Measurements from ENCODE around the gene SIX3. TPM values are rescaled to one million over a fixed set of nuclear protein-coding genes. Genes with fewer than 3 reads are reported as not detected.
A peak's percentile ranks its signal among the peaks of the same experiment; 100 is the strongest.

SIX3 gene
- total RNA-seq, 2 donors from 2014 or later: not detected

GRCh38 chr2:44944952-44945612, 3.6 kb downstream of the SIX3 start:
- Mint-ChIP-seq H3K4me3 (no peak overlapping the region), H3K27ac (no peak overlapping the region), H3K4me1 (peaks cover 15% of the 10 kb centered on the region), H3K36me3 (ENCODE audit: low read depth) (no peaks in the 10 kb centered on the region), H3K27me3 (peaks cover 72% of the 10 kb centered on the region), H3K9me3 (no peaks in the 10 kb centered on the region)
- ATAC-seq (replicated peaks): no peak

GRCh38 chr2:44945676-44946371, 4.3 kb downstream of the SIX3 start:
- Mint-ChIP-seq H3K27me3 (peaks cover 74% of the 10 kb centered on the region), H3K4me3 (no peak overlapping the region), H3K9me3 (no peaks in the 10 kb centered on the region), H3K27ac (no peak overlapping the region), H3K4me1 (peaks cover 15% of the 10 kb centered on the region), H3K36me3 (ENCODE audit: low read depth) (no peaks in the 10 kb centered on the region)
- no peak for ATAC-seq (replicated peaks)

- Mint-ChIP-seq H3K4me3 (no peak overlapping the region), H3K27ac (no peak overlapping the region), H3K36me3 (ENCODE audit: low read depth) (no peaks in the 10 kb centered on the region), H3K9me3 (no peaks in the 10 kb centered on the region), H3K27me3 (peaks cover 74% of the 10 kb centered on the region), H3K4me1 (peaks cover 14% of the 10 kb centered on the region)
- ATAC-seq (replicated peaks): no peak
Measured at GRCh38 chr2:44946372-44947027, 5.0 kb downstream of the SIX3 start.

DNA sequence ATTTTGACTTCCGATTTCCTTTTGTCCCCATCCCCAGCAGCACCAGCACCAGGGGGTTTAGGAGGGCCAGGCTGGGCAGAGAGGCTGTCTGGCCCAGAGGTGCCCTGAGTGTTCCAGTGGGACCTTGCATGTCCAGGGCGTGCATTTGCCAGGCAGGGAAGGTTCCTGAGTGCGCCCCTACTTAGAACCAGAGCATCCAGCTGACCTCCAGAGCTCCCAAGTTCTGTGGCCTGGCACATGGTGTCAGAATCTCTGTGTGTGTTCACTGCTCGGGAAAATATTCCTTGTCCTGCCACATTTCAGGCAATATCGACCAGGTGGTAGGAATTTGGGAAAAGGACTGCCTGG, 5.5 kb downstream of the SIX3 start:
- no peak for ATAC-seq (replicated peaks)
- H3K27ac Mint-ChIP-seq: no peak overlapping the region
- H3K27me3 Mint-ChIP-seq: peaks cover 72% of the 10 kb centered on the region
- no peaks in the 10 kb centered on the region for H3K9me3 Mint-ChIP-seq
- no peaks in the 10 kb centered on the region for H3K36me3 Mint-ChIP-seq (ENCODE audit: low read depth)
- H3K4me3 Mint-ChIP-seq: no peak overlapping the region
- peaks cover 10% of the 10 kb centered on the region for H3K4me1 Mint-ChIP-seq

DNA sequence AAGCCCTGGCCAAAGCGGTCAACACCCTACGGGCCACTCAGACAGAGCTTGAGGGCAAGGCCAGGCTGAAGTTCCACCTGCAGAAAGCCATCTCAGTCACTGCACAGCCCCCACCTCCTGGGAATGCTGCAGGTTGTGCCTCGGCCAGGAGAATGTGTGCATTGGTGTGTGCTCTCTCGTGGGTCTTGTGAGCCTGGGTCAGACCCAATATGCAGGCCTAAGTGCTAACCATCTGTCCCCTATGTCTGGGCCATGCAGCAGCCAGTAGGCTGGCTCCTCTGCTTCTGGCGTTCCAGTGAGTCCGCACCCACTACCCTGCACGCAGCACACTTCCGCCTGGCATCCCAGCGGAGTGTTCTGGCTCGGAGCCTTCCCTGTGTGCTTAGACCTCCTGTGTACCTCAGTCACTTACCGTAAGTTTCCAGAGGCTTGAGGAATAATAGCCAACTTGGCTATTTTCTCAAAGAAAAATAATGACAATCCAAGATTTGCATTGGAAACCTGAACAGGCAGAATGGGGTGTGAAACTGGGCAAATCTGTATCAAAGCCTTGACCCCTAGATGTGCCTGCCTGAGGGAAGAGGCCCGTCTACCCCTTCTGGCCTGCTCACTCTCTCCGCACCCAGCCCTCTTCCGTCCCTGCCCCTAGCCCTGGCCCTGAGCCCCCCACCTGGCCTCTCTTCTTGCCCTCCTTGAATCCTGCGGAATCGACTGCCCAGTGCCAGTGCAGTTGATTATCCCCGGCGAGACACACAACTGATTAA, 7.2 kb downstream of the SIX3 start:
- no peak for ATAC-seq (replicated peaks)
- peaks cover 74% of the 10 kb centered on the region for H3K27me3 Mint-ChIP-seq
- no peaks in the 10 kb centered on the region for H3K9me3 Mint-ChIP-seq
- peaks cover 3% of the 10 kb centered on the region for H3K4me1 Mint-ChIP-seq
- no peak overlapping the region for H3K27ac Mint-ChIP-seq
- H3K36me3 Mint-ChIP-seq (ENCODE audit: low read depth): no peaks in the 10 kb centered on the region
- H3K4me3 Mint-ChIP-seq: no peak overlapping the region

DNA sequence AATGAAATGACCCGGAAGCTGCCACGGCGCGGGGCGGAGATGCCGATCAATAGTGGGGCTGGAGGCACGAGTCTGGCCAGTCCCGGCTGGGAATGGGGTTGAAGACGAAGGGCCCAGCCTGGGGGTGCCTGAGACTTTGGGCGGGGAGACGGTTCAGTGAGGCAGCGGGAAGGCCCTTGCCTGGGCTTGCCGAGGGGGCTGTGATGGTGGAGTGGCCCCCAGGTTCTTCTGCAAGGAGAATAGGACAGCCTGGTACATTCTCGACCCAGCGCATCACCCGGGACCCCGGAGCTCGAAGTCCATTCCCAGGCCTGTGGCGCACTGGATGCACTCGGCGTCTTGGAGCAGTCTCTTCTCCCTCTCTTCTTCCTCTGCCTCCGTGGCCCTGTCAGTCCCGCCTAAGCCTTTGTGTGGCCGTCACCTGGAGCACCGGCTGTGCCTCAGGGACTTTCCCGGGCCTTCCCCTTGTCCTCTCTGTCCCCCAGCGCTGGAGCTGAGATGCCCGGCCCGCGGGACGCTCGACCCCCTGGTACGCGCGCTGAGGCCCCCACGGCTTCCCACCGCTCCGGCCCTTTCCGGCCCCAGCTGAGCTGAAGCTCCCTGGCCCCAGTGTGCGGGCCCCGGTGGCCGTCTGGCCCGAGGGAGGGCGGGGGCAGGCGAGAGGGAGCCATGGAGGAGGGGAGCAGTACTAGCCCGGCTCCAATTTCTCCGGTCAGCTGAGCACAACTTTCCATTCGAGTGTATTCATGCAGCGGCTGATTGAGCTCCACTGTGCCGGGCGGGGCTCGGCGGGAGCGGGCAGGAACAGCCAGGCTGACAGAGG, 8.0 kb downstream of the SIX3 start:
- no peaks in the 10 kb centered on the region for H3K36me3 Mint-ChIP-seq (ENCODE audit: low read depth)
- no peak overlapping the region for H3K4me3 Mint-ChIP-seq
- peaks cover 3% of the 10 kb centered on the region for H3K4me1 Mint-ChIP-seq
- H3K27ac Mint-ChIP-seq: no peak overlapping the region
- peaks cover 77% of the 10 kb centered on the region for H3K27me3 Mint-ChIP-seq
- ATAC-seq (replicated peaks): no peak
- H3K9me3 Mint-ChIP-seq: no peaks in the 10 kb centered on the region

DNA sequence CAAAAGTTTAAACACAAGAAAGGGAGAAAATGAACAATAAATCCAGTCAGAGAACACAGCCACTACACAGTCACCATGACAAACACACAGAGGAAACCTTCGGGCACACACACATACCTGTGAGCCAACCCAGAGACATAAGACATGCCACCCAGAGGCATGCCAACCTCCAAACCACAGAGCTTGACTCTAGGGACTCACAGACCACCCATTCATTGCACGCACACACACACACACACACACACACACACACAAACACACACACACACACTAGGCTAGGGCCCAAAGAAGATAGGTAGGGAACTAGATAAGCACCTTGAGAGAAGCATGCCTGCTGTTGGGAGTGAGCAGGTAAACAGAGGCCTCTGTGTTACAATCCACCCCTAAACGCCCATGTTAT, 9.1 kb downstream of the SIX3 start:
- no peak overlapping the region for H3K27ac Mint-ChIP-seq
- no peaks in the 10 kb centered on the region for H3K9me3 Mint-ChIP-seq
- no peak for ATAC-seq (replicated peaks)
- peaks cover 74% of the 10 kb centered on the region for H3K27me3 Mint-ChIP-seq
- peaks cover 3% of the 10 kb centered on the region for H3K4me1 Mint-ChIP-seq
- no peak overlapping the region for H3K4me3 Mint-ChIP-seq
- H3K36me3 Mint-ChIP-seq (ENCODE audit: low read depth): no peaks in the 10 kb centered on the region

DNA sequence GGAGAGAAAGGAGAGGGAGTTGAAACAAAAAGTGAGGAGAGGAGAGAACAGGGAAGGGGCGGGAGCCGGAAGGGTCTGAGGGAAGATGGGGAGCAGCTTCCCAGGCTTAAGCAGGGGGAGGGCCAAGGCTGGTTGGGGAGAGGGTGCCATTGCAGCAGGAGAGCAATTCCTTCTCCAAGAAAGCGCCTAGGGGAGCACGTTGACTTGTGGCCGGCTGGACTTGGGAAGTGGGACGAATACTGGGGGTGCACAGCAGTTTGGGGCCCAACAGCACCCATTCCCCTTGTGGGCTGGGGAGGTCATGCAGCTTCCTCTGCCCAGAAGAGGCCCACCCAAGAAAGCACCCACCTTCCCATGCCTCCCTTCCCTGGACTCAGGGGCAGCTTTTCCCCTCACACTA, 9.6 kb downstream of the SIX3 start:
- no peak for ATAC-seq (replicated peaks)
- Mint-ChIP-seq H3K27me3 (peaks cover 72% of the 10 kb centered on the region), H3K4me1 (peaks cover 3% of the 10 kb centered on the region), H3K27ac (no peak overlapping the region), H3K4me3 (no peak overlapping the region), H3K9me3 (no peaks in the 10 kb centered on the region), H3K36me3 (ENCODE audit: low read depth) (no peaks in the 10 kb centered on the region)

DNA sequence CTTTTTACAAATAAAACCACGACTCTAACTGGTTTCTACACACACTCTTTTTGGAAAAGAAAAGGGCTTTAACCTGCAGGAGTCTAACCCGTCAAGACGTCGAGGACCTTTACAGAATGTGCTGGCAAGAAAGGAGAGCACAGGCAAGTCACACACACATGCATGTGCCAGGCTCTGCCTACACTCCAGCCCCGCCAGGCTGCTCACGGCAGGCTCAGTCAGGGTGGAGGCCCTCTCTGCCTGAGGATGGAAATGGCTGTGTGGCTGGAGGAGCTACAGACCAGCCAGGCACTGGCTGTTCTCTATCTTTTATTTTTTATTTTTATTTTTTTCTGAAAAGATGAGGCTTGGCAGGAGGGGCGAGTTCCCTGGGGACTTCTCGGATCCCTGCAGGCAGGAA, 10.2 kb downstream of the SIX3 start:
- H3K4me3 Mint-ChIP-seq: no peak overlapping the region

DNA sequence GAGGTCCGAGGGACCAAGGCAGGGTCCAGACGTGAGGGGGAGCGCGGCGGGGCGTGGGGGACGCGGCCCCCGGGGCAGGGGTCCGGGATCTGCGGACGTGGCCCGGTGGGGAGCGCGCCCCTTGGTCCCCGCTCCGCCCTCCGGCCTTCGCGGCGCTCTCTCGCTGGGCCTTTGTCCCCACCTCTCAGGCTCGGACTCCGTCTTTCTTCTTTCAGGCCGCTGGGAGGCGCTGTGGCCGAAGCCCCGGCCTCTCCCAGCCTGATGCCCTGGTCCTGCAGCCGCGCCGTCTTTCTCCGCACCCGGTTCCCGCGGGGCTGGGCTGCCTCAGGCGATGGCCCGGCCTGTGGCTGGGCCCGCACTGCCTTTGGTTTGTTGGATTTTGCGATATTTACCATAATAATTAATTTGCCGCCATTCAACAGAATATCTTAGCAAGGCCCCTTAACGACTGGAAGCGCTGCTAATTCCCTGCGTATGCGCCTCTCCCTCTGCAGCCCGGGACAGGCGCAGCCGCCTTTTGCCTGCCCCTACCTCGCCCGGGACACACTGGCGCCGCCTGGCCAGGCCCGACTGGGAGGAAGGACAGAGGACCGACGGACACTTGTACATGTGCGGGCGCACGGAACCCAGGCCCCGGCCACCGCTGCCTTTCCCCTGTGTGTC, 10.8 kb downstream of the SIX3 start:
- peak; percentile 64 for ATAC-seq (replicated peaks)
- Mint-ChIP-seq H3K4me3 (peak overlapping the region; percentile 38), H3K4me1 (peaks cover 3% of the 10 kb centered on the region), H3K27ac (no peak overlapping the region), H3K27me3 (peaks cover 72% of the 10 kb centered on the region), H3K9me3 (no peaks in the 10 kb centered on the region), H3K36me3 (ENCODE audit: low read depth) (no peaks in the 10 kb centered on the region)

More for the DNA sequence above, 10.2 kb downstream of the SIX3 start:
- Mint-ChIP-seq H3K27me3 (peaks cover 77% of the 10 kb centered on the region), H3K36me3 (ENCODE audit: low read depth) (no peaks in the 10 kb centered on the region), H3K27ac (no peak overlapping the region), H3K4me1 (peaks cover 3% of the 10 kb centered on the region), H3K9me3 (no peaks in the 10 kb centered on the region)
- ATAC-seq (replicated peaks): no peak

- Mint-ChIP-seq H3K27me3 (peaks cover 68% of the 10 kb centered on the region), H3K9me3 (no peaks in the 10 kb centered on the region), H3K27ac (no peak overlapping the region), H3K4me3 (peak overlapping the region; percentile 38), H3K36me3 (ENCODE audit: low read depth) (no peaks in the 10 kb centered on the region), H3K4me1 (peaks cover 3% of the 10 kb centered on the region)
- ATAC-seq (replicated peaks): no peak
Measured at GRCh38 chr2:44952806-44953498, 11.4 kb downstream of the SIX3 start.

DNA sequence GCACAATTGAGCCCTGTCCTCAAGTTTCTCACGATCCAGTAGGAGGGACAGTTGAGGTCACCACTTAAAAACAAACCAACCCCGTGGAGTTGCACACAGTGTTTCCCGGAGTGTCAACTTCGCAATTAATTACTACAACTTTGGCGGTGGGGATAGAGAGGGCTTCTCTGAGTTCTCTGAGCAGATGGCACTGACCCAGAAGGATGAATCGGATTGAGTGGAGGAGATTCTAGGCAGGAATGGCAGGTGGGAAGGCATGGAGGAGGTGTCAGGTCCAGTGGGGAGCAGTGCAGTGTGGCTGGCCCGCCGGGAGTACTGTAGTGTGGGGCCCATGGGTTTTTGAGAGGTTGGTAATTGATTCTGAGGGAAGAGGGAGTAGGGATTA, 12.0 kb downstream of the SIX3 start:
- Mint-ChIP-seq H3K4me1 (peaks cover 3% of the 10 kb centered on the region), H3K27me3 (peaks cover 67% of the 10 kb centered on the region), H3K36me3 (ENCODE audit: low read depth) (no peaks in the 10 kb centered on the region), H3K27ac (no peak overlapping the region), H3K4me3 (peak overlapping the region; percentile 38), H3K9me3 (no peaks in the 10 kb centered on the region)
- ATAC-seq (replicated peaks): no peak

GRCh38 chr2:44954447-44954888, 13.0 kb downstream of the SIX3 start:
- no peaks in the 10 kb centered on the region for H3K36me3 Mint-ChIP-seq (ENCODE audit: low read depth)
- no peak for ATAC-seq (replicated peaks)
- no peaks in the 10 kb centered on the region for H3K9me3 Mint-ChIP-seq
- H3K27me3 Mint-ChIP-seq: peaks cover 64% of the 10 kb centered on the region
- H3K4me3 Mint-ChIP-seq: no peak overlapping the region
- no peak overlapping the region for H3K27ac Mint-ChIP-seq
- no peaks in the 10 kb centered on the region for H3K4me1 Mint-ChIP-seq
